Stimulated activated CD4-positive, alpha-beta T cell treated with anti-CD3 and anti-CD28 coated beads, TNF-alpha, amount 100 ng/mL, for 48 hours (primary cell): ENCODE measurements around the gene FNIP2.

Experiments used
- DNase-seq, 3 donors: peaks; one replicate each; pipeline ENCODE4 v3.0.0-alpha.2; 2020; ENCODE audit warnings: low read depth in 3 of 3

The FNIP2 gene

DNA sequence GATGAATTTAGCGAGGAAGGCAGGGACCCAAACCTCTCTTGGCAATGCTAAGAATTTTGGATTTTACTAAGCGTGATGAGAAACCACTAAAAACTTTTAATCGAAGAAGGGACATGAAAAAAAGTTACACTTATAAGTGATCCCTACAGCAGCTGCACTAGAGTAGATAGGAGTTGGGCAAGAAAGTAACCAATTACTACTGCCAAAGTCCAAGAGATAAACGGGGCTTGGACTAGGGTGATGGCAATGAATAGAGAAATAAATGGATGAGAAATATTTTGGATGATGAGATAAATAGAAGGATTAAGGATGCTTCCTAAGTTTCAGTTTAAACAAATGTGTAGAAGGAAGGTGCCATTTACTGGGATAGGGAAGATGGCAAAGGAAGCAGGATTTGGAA, 6.3 kb upstream of the FNIP2 start:
- DNase-seq = no peak

DNA sequence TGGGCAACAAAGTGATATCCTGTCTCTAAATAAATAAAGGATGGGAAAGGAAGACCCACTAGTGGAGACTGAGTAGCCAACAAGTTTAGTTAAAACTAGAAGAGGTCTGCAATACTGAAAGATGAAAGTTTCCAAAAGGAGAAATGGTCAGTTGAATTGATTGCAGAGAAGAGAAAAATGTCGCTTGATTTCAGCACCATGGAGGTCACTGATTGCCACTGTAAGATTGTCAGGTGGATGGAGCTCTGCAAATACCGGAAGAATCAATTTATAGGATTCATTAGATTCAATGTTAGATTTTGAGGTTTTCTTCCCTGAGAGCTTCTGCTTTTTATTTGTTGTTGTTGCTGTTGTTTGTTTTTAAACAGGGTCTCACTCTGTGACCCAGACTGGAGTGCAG, 5.4 kb upstream of the FNIP2 start:
- DNase-seq = no peak

DNA sequence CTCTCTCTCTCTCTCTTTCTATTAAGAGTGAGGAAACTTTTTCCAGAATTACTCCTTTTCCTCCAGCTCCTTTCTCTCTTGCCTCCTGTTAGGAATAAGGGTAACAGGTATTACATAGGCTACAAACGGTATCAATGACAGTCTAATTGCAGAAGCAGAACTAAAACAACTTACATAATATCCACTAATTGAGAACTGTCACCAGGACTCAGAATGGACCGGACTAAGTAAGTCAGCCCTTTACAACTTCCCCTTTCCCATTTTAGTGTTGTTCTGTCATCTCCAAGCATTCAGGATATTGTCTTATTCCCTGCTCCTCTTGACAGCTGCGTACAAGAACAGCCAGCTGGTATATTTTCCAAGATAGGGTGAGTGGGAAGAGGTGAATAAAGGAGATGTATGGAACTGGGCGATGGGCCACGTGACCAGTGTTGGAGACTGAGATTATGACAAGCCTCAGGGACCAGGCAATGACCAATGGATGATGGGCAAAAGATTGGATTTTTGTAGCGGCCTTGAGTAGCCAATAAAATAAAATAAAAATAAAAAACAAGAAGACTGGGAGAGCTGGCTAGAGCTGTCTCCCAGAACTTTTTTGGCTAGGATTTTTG, 2.3 kb upstream of the FNIP2 start:
- no peak for DNase-seq

DNA sequence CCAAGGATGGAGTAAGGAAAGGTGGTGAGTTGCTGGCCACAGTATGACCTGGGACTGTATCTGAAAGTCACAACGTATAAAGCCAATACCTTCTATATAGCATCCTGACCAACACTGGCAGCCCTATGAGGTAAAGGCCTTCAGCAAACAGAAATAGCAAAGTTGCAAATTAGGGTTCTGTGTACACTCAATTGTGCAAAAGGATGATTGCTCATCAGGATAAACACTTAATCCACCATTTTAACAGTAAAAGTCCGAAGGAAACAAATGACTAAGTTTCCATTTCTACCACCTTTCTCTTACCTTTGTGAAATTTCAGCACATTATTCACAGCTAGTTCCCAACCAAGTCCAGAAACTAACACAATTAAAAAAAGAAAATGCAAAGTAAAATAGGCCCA, 1.4 kb upstream of the FNIP2 start:
- no peak for DNase-seq

DNA sequence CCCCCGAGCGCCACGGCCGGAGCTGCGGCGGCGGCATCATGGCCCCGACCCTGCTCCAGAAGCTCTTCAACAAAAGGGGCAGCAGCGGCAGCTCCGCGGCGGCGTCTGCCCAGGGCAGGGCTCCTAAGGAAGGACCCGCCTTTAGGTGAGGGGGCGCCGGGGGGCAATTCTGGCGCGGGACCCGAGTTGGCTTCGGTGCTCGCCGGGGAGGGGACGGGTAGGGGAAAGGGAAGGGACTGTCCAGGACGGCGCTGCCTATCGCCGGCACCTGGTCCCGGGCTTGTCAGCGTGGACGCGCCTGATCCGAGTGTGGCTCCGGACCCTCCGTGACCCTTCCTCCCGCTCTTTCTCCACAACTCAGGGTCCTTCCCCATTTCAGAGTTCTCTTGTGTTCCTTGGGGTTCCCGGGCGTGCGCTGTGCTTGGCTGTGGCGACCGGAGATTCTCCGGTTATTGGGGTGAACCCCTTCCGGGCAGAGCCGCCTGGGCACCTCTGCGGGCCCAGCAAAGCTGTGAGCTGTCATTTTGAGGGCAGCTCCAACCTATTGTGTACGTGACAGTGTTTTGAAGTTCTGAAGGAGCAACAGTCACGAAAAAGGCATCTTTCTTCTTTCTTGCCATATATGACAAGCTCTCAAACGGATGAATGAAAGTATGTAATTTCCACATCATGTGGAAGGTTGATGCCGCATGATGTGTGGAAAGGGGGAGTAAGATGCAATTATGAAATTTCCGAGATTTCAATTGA, 522 bp downstream of the FNIP2 start:
- DNase-seq = peak; percentile 15 to 29 (median 22)

DNA sequence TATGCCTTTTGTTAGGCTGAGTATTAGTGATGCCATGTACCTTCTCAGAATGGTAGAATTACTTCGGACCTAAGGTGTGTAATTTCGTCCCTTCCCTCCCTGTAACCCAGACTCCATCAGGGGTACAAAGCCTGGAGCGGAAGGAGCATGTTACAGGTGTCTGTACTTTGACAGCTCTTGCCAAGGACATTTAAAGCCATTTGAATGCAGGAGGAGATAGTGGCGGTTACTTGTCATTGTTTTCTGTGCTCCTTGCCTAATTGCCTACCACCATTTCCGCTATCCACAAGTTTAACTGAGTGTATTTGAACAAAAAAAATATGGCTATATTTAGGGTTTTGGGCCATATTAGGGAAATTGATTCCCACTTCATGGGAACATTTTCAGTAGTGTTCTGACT, 1.8 kb downstream of the FNIP2 start:
- DNase-seq = no peak

DNA sequence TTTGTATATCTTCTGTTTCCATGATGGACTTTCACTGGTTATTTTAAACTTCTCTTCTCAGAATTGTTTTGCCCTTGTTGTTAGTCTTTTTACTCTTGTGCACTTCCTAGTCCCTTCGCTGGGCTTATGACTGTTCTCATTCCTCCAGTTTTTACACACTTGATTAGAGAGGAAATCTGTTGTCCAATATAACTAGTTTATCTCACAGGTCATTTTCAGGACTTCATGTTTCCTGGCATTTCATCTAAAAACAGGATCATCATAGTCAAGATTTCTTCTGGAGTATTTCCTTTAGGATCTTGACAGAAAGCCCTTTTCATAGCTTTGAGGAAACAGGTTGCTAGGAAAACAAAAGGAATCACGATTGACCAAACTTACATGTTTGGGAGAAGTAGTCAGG, 3.0 kb downstream of the FNIP2 start:
- no peak for DNase-seq

DNA sequence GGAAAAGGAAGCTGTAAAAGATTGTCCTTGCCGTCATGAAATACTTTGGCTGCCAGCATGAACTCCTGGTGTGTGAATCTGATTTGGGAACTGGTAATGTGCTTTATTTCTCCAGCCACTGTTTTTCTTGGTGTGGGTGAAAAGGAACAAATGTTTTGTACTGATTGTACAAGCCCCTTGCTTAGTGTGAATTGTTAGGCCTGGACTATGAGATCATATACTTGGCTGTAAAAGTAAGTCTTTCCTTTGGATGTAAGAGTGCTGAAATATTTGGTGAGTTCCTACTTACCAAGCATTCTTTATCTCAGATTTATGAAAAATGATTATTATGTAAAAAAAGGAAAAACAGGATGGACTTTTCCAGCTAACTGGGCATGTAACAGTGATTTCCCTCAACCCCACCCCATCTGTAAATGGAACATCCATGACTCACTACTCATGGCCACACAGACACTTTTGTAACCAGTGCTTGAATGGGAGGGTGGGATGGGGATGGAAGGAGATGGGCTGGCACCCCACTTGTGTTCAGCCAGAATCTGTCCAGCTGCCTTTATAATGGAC, 6.3 kb downstream of the FNIP2 start:
- DNase-seq = no peak

DNA sequence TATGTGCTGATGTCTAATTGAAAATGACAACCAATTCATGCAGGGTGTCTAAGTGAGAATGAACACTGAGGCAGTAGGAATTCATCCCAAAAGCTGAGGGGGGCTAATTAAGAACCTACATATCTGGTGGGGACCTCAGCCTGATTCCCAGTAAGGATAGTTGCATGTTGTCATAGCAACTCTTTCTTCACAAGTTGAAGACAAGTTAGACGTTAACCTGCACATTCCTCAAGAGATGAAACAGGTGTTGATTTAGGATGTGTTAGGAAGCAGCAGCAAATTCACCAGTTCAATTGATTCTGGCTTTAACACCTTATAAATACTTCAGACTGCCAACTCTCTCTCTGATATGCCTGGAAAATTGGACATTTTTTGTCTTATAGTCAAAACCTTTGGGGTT, 7.3 kb downstream of the FNIP2 start:
- no peak for DNase-seq

DNA sequence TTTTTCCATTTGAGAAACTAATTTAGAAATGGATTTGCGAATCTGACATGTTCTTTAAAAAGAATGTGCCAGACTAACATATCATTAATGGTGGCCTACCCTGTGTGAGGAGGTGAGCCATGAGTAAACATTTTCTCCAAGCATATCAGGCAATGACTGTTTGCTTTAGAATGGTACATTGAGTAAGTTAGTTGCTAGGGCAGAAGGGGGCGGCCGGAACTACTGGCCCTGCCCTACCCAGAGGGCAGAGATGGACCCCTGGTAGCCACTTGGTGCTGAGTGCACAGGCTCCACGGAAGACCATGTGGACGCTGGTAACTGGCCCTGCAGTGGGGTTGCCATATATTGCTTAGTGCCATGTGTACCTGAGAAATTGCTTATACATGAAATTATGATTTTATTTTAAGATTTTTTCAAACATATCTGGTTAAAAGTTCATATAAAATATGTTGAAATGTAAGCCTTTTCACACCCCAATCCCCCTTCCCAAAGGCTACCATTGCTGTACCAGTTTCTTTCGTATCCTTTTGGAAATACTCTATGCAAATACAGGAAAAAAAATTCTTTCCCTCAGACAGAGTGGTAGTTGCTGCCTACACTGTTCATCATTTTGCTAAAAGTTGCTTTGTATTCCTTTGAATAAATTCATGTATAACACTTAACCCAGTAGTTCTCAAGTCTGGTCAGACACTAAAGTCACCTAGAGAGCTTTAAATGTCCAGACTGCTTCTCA, 8.8 kb downstream of the FNIP2 start:
- DNase-seq = no peak

DNA sequence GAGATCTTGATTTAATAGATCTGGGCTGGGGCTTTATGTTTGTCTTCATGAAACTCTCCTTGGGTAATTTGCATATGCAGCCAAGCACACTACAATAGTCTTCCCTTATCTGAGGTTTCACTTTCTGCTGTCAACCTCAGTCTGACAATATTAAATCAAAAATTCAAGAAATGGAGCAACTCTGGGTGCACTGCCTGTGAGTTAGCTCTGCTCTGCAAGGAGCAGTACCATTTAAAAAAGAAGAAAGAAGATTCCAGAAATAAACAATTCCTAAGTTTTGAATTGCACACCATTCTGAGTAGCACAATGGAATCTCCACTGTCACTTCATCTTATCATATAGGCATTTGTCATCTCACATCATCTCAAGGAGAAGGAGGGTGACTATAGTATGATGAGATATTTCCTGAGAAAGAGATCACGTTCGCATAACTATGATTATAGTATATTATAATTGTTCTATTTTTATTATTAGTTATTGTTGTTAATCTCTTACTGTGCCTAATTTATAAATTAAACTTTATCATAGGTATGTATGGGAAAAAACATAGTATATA, 9.4 kb downstream of the FNIP2 start:
- DNase-seq = no peak

DNA sequence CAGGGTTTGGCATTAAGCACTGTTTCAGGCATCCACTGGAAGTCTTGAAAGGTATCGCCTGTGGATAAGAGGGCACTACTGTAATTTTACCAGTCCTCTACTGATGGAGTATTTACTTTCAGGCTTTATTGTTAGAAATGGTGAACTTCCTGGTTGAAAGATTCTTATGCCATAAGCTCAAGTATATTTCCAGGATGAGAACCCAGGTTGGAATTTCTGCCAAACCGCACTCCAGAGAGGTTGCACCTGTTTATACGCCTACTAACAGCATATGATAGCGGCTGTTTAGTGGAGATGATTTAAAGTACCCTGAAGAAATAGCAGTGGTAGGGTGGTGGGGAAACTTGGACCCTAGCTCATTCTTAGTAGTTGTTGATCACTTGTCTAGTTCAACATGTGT, 9.9 kb downstream of the FNIP2 start:
- DNase-seq = no peak

DNA sequence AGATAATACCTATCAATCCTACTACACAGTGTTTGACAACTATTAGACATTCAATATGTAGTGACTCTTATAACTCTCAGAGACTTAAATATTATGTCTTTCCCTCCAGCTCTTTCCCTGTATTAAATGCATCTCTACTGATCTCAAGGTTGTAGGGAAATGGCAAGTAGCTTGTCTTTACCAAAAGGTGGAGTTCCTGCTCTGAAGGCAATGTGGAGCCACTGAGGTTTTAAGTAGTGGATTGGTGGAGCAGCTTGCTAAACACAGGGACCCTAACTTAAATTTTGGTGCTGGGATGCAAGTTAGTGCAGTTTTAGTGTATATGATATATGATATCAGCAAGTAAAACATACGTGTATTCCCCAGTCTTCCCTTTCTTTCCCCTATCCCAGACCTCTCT, 13.1 kb downstream of the FNIP2 start:
- DNase-seq = no peak

DNA sequence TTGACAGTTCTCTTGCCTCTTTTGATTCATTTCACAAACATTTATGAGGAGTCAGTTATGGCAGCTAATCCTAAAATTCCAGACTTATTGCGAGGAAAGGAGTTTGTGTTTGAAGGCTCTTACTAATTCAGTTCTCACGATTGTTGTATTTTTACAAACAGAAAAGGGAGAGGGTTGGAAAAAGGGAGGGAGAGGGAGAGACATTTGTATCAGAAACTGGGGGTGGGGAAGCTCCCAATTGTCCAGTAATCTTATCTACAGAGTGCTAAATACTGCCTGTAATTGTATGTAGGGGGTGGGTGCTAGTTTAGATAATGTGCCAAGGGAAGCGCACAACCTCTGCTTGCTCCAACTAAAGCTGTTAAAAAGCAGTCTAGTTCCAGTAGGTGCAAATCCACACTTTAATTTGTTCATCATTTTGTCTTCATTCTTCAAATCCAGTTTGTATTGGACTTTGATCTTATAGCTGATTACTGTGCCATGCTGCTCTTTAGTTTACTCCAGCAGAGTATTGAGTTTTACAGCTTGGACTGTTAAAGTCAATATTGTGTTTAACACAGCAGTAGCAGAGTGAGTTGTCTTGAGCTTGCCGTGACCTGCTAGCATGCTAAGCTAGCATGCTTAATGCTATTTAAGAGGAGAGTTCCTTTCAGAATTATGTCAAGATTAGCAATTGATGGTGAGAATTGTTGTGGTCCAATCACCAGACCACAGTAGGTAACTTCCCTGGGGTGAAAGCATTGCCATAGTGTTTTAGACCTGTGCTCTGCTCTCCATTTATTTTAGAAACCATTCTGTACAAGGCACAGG, 13.9 kb downstream of the FNIP2 start:
- no peak for DNase-seq

DNA sequence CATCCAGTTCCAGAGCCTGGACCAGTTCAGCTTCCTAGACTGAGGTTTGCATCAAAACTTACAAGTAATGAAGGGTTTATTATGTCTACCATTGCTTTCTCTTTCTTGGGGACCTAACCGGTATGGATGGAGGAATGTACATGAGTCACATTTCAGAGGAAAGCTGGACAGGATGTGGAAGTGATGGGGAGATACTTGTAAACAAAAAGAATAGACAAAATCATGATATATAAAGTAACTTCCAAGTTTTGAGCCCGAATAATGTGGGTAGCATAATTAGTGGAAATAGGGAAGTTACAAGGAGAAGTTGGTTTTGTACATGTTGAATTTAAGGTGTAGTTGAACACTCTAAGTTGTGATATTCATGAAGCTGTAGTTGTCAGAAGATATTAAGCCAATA, 15.0 kb downstream of the FNIP2 start:
- DNase-seq = no peak

DNA sequence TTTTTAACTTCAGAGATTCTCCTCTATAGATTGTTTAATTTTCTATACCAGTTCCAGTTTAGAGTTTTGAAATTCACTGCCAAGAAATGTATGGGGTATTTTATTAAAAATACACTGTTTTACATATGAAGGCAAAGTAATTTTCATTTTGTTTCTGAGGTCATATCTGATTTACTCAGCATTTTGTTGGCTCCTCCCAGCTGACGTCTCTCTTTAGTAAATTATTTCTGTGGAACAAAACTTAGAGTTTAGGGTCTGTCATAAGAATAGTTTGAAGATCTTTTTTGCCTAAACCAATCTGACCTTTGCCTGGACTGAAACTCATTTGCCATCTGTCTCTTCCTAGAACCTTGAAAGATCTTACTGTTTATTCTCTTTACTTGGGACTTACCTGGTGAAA, 16.9 kb downstream of the FNIP2 start:
- no peak for DNase-seq

DNA sequence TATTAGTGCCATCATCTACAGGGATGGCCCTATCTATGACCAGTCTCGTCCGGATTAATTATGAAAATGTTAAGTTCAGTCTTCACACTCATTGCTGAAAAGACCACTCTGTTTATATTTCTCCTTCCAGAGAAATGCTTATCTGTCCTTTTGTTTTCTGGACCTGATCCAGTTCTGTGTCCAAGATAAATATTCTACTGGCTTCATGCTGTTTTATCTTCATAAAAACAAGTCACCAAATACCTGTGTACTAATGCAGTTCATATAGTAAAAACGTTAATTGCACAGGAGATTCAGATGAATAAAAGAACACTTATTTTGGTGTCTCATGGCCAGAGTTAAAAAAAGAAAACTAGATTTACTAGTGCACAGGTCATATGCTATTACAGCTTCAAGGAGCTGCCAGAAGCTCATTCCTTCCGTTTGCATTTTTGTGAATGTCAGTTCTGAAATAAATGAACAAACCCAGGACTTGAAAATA, 17.3 kb downstream of the FNIP2 start:
- DNase-seq = no peak

DNA sequence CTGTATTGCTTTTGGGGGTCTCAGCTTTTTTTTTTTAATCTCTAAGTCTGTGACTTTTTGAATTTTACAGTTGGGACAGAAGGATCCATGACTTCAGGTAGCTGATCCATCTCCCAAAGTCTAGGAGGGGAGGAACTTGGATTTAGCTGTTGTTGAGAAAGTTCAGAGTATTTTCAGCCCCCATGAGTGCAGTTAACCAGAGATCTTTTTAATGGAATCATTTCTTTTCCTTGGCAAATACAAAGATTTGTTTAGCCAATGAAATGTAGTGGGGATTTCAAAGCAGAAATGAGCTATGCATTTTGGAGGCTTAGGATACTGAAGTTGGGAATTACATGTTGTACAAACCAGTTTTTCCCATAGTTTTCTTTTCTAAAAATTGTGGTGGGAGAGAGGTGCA, 18.1 kb downstream of the FNIP2 start:
- no peak for DNase-seq

DNA sequence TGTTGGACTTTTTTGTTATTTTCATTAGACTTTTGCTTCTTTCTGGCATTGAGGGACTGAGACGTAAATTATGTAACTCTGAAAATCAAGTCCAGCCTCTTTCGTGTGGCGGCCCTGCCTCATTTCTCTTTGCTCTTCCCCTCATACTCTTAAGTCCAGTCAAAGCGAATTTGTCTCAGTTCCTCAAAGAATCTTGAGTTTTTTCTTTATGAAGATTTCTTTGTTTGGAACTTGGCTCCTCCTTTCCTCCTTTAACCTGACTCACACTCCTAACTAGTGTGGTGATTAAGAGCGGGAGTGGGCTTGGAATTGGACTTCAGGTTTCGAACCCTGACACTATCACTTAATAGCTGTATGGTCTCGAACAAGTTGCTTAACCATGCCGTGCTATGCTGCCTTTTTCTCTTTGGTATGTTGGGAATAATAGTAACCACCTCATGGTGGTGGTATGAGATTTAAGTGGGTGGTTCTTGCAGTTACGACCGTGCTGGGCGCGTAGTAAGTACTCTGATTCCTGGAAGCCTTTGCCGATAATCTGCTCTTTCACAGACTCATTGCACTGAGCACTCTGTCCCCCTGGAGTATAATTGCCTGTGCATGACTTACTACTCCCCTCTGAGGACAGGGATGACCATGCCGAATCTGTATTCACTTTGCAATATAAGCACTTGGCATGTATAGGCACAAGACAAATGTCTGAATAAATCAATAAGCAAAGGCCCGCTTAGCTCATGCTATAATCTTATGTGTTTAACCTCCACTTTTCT, 19.1 kb downstream of the FNIP2 start:
- DNase-seq = no peak

DNA sequence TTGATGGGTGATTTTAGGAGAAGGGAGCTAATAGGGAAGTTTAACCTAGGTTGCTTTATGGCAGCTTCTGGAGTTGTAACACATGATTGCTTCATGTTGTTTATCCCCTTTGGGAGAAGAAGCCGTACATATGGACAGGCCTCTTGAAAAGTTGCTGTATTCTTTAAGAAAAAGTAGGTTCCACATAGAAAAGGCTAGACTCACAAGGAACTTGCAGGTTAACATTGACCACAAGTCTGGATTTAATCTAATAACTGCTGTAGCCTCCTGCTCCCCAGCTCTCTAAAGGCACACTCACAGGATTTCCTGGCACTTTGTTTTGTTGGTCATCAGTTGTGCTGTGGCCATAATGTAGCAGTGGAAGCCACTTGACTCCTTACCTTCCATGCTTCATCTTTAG, 19.7 kb downstream of the FNIP2 start:
- DNase-seq = no peak

DNA sequence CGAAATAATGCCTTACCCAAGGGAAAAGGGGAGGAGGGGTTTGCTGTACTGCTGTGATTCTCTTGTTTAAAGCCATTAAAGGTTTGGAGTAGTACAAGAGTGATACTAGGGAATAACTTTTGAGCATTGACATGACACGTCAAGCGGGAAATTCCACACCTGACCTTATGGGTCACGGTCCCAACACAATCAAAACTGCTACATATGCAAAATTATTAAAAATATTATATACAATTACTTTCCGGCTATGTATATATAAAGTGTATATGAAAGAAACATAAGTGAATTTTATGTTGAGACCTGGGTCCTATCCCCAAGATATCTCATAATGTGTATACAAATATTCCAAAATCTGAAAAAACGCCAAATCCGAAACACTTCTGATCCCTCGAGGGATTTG, 21.0 kb downstream of the FNIP2 start:
- DNase-seq = no peak
